ENCODE results near the gene C22orf39. TPM values are rescaled to one million over a fixed set of nuclear protein-coding genes. Genes with fewer than 3 reads are reported as not detected.

Gene C22orf39
- total and polyA plus RNA-seq, 12 donors: 27.0 to 72.5 (median 44.4) TPM

DNA sequence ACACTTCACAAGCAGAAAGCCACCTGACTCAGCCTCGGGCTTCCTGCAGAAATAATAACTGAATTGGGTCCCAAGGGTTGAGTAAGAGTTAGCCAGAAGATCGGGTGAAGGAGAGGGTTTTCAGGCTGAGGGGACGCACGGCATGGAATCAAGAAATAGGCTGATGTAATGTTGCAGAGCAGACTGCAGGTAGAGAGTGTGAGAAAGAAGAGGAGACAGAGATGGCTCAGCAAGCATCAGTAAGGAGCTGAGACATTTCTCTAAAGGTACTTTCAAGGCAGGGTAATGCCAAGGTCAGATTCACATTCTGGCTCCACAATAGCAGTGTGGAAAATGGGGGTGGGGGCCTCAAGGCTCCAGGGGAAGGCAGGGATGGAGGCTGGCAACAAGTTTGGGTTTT lies 34.6 kb downstream of the C22orf39 start:
- Histone ChIP-seq H3K27me3 (no peaks in the 10 kb centered on the region), H3K4me1 (replicated peaks in 1 of 2) (peaks cover 0 to 9% of the 10 kb centered on the region in 2 donors), H3K27ac (no peak overlapping the region), H3K9me3 (replicated peaks in 1 of 3) (no peaks in the 10 kb centered on the region), H3K4me3 (no peak overlapping the region), H3K36me3 (replicated peaks in 1 of 2) (peaks cover 0 to 24% of the 10 kb centered on the region in 2 donors)
- WGBS, 4 donors: 58 to 71% (median 60%) methylated on average over 4 of the region's 4 CpGs
- intact Hi-C loops (cut with DNase I): no loop called here
- no peak for DNase-seq
- TF ChIP-seq, protein P1, sequence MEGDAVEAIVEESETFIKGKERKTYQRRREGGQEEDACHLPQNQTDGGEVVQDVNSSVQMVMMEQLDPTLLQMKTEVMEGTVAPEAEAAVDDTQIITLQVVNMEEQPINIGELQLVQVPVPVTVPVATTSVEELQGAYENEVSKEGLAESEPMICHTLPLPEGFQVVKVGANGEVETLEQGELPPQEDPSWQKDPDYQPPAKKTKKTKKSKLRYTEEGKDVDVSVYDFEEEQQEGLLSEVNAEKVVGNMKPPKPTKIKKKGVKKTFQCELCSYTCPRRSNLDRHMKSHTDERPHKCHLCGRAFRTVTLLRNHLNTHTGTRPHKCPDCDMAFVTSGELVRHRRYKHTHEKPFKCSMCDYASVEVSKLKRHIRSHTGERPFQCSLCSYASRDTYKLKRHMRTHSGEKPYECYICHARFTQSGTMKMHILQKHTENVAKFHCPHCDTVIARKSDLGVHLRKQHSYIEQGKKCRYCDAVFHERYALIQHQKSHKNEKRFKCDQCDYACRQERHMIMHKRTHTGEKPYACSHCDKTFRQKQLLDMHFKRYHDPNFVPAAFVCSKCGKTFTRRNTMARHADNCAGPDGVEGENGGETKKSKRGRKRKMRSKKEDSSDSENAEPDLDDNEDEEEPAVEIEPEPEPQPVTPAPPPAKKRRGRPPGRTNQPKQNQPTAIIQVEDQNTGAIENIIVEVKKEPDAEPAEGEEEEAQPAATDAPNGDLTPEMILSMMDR (IDR thresholded peaks at IDR 0.05): no peak
- no peak for TF ChIP-seq POLR2A (IDR thresholded peaks at IDR 0.05)

DNA sequence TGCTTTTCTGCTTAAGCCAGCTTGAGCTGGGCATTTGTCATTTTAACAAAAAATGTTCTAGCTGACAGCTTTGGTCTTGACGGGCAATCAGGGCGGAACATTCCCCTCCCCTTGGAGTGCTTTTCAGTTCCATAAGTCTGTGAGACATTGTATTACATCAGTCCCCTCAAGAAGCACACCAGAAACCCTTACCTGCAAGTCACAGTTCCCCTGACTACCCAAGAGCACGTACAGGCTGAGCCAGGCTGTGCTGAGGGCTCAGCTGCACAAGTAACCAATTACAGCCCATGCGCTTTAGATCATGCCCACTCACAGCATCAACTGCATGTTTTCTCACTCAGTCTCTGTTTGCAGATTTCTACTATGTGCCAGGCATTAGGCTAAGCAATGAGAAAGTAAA lies 35.0 kb downstream of the C22orf39 start:
- peaks cover 0 to 28% of the 10 kb centered on the region in 2 donors for H3K36me3 ChIP-seq (replicated peaks in 1 of 2)
- intact Hi-C loops (cut with DNase I): no loop called here
- H3K27ac ChIP-seq: no peak overlapping the region
- peaks cover 0 to 9% of the 10 kb centered on the region in 2 donors for H3K4me1 ChIP-seq (replicated peaks in 1 of 2)
- no peaks in the 10 kb centered on the region for H3K27me3 ChIP-seq
- H3K9me3 ChIP-seq (replicated peaks in 1 of 3): no peaks in the 10 kb centered on the region
- DNase-seq: no peak
- TF ChIP-seq POLR2A (IDR thresholded peaks at IDR 0.05): no peak
- TF ChIP-seq, protein P1 (IDR thresholded peaks at IDR 0.05): no peak
- WGBS, 4 donors: 71 to 86% (median 77%) methylated on average over 4 of the region's 4 CpGs
- no peak overlapping the region for H3K4me3 ChIP-seq

- Histone ChIP-seq H3K4me1 (replicated peaks in 1 of 2) (peaks cover 0 to 9% of the 10 kb centered on the region in 2 donors), H3K9me3 (replicated peaks in 1 of 3) (no peaks in the 10 kb centered on the region), H3K36me3 (replicated peaks in 1 of 2) (peaks cover 0 to 37% of the 10 kb centered on the region in 2 donors), H3K4me3 (no peak overlapping the region), H3K27me3 (no peaks in the 10 kb centered on the region), H3K27ac (no peak overlapping the region)
- 92 to 100% (median 97%) methylated on average over 1 of the region's 1 CpG for WGBS, 4 donors
- no peak for DNase-seq
- intact Hi-C loops (cut with DNase I): no loop called here
- no peak for TF ChIP-seq POLR2A (IDR thresholded peaks at IDR 0.05)
- TF ChIP-seq, protein P1 (IDR thresholded peaks at IDR 0.05): no peak
Measured at GRCh38 chr22:19411690-19412045, 35.8 kb downstream of the C22orf39 start.

DNA sequence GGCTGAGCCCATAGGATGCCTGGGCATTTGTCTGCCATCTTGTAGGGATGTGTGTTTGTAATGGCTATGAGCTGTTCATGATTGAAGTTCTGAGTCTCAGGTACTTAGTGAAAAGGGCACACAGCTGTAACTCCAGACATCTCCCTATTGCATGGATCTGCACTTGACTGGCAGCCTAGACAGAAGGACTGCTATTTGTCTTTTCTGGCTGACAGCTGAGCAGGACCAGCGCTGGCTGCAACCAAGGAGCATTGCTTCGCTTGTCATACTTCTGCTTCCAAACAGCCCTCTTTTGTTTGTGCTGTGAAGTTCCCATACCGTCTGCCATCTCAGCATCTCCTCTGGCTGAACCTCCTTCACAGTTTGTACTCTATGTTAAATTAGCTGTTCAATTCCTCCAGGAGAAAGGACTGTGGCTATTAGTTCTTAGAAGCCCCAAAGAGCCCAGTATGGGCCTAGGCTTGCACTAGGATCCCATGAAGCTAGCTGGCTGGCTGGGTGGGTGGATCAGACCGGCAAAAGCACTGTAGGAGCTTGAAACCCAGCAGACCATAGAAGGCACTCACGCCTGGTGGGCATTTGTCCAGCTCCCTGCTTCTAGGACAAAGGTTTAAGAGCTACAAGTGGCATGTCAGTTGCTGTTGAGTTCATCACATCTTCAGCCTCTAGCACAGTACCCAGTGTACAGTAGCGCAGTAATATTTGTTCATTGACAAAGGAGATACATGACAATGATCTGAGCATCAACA lies 36.4 kb downstream of the C22orf39 start:
- intact Hi-C loops (cut with DNase I): no loop called here
- Histone ChIP-seq H3K27ac (no peak overlapping the region), H3K27me3 (no peaks in the 10 kb centered on the region), H3K36me3 (replicated peaks in 1 of 2) (peaks cover 0 to 42% of the 10 kb centered on the region in 2 donors), H3K9me3 (replicated peaks in 1 of 3) (no peaks in the 10 kb centered on the region), H3K4me3 (no peak overlapping the region), H3K4me1 (replicated peaks in 1 of 2) (peaks cover 0 to 9% of the 10 kb centered on the region in 2 donors)
- 93 to 96% (median 95%) methylated on average over 5 to 6 of the region's 6 CpGs for WGBS, 4 donors
- DNase-seq: no peak
- TF ChIP-seq, protein P1 (IDR thresholded peaks at IDR 0.05): no peak
- TF ChIP-seq POLR2A (IDR thresholded peaks at IDR 0.05): no peak
